CD14-positive monocyte (primary cell): ENCODE measurements around the gene B4GALT2. TPM values are rescaled to one million over a fixed set of nuclear protein-coding genes. Genes with fewer than 3 reads are reported as not detected.

Experiments
- DNase-seq, 3 donors: peaks; one replicate each; pipeline ENCODE4 v3.0.0-alpha.2; 2011 to 2022
- H2AFZ ChIP-seq: 2 replicates; pipeline ENCODE4 v1.6.0; 2012; ENCODE audit warnings: mild to moderate bottlenecking, low read depth, low read length, inconsistent platforms; ENCODE audit not compliant: insufficient read depth, poor library complexity, severe bottlenecking
- H3K27ac ChIP-seq, 2 donors: 1 replicate in 1 of 2; 2 replicates in 1 of 2; pipeline ENCODE4 v1.5.1; 2012 to 2013; ENCODE audit warnings: low read length in 2 of 2, control low read depth in 1 of 2, inconsistent platforms in 1 of 2, low read depth in 1 of 2, mild to moderate bottlenecking in 1 of 2
- H3K27me3 ChIP-seq, 2 donors: one replicate each; pipeline versions ENCODE4 v1.6.0 to v1.6.1; 2011 to 2013; ENCODE audit warnings: low read length in 2 of 2; ENCODE audit not compliant: control insufficient read depth in 2 of 2, insufficient read depth in 2 of 2
- H3K36me3 ChIP-seq, 2 donors: replicated peaks in 1 of 2; 1 replicate in 1 of 2; 2 replicates in 1 of 2; pipeline versions ENCODE4 v1.5.1 to v1.6.1; 2012 to 2013; ENCODE audit warnings: low read length in 2 of 2, control low read depth in 1 of 2, inconsistent platforms in 1 of 2, mild to moderate bottlenecking in 1 of 2; ENCODE audit not compliant: insufficient read depth in 2 of 2, control insufficient read depth in 1 of 2
- H3K4me1 ChIP-seq, 2 donors: 1 replicate in 1 of 2; 2 replicates in 1 of 2; pipeline versions ENCODE4 v1.5.1 to v1.6.1; 2012 to 2013; ENCODE audit warnings: low read length in 2 of 2, control low read depth in 1 of 2, inconsistent platforms in 1 of 2, mild to moderate bottlenecking in 1 of 2, moderate library complexity in 1 of 2; ENCODE audit not compliant: insufficient read depth in 2 of 2, control insufficient read depth in 1 of 2
- H3K4me2 ChIP-seq: replicated peaks from 2 replicates; pipeline ENCODE3; 2012; ENCODE audit warnings: low read length, moderate library complexity, mild to moderate bottlenecking; ENCODE audit not compliant: poor library complexity, severe bottlenecking; ENCODE audit errors: extremely low read depth
- H3K4me3 ChIP-seq, 3 experiments: fragments of 200-600 bp in 1 of 3; sonication (generic) in 1 of 3; replicated peaks in 1 of 3; 1 replicate in 2 of 3; 2 replicates in 1 of 3; pipeline ENCODE4 v1.5.1; 2011 to 2013; ENCODE audit warnings: low read length in 3 of 3, mild to moderate bottlenecking in 3 of 3, control low read depth in 2 of 3, low read depth in 2 of 3, inconsistent platforms in 1 of 3, moderate library complexity in 1 of 3
- H3K79me2 ChIP-seq: 2 replicates; pipeline ENCODE4 v1.6.0; 2012; ENCODE audit warnings: mild to moderate bottlenecking, control low read depth, inconsistent platforms, low read length, moderate library complexity; ENCODE audit not compliant: insufficient read depth
- H3K9ac ChIP-seq: 2 replicates; pipeline ENCODE4 v1.6.0; 2017; ENCODE audit warnings: low read length, mild to moderate bottlenecking; ENCODE audit not compliant: insufficient read depth, poor library complexity, severe bottlenecking
- H3K9me3 ChIP-seq, 2 donors: replicated peaks in 1 of 2; 1 replicate in 1 of 2; 2 replicates in 1 of 2; pipeline versions ENCODE4 v1.5.1 to v1.6.1; 2012 to 2013; ENCODE audit warnings: low read length in 2 of 2, control low read depth in 1 of 2; ENCODE audit not compliant: control insufficient read depth in 1 of 2, insufficient read depth in 1 of 2
- H4K20me1 ChIP-seq: 2 replicates; pipeline ENCODE4 v1.6.0; 2012; ENCODE audit warnings: mild to moderate bottlenecking, low read length, control low read depth, moderate library complexity; ENCODE audit not compliant: insufficient read depth
- H3K27ac Mint-ChIP-seq, 7 donors: one replicate each; pipeline ENCODE4 v1.8.0; 2020; ENCODE audit warnings: mild to moderate bottlenecking in 7 of 7, mixed read lengths in 7 of 7, moderate library complexity in 6 of 7, inconsistent platforms in 2 of 7
- H3K27me3 Mint-ChIP-seq, 3 donors: one replicate each; pipeline ENCODE4 v1.8.0; 2021 to 2022; ENCODE audit warnings: low read depth in 3 of 3, mild to moderate bottlenecking in 3 of 3, mixed read lengths in 3 of 3, moderate library complexity in 3 of 3, inconsistent platforms in 1 of 3
- H3K36me3 Mint-ChIP-seq, 2 donors: one replicate each; pipeline ENCODE4 v1.8.0; 2020; ENCODE audit warnings: mixed read lengths in 2 of 2, inconsistent platforms in 1 of 2, mild to moderate bottlenecking in 1 of 2
- H3K4me1 Mint-ChIP-seq: one replicate; pipeline ENCODE4 v1.8.0; 2020; ENCODE audit warnings: mild to moderate bottlenecking, mixed read lengths
- H3K4me3 Mint-ChIP-seq, 2 donors: one replicate each; pipeline ENCODE4 v1.8.0; 2020; ENCODE audit warnings: mild to moderate bottlenecking in 2 of 2, mixed read lengths in 2 of 2, moderate library complexity in 1 of 2
- H3K9me3 Mint-ChIP-seq, 7 donors: one replicate each; pipeline ENCODE4 v1.8.0; 2020 to 2022; ENCODE audit warnings: mixed read lengths in 7 of 7, mild to moderate bottlenecking in 6 of 7, moderate library complexity in 6 of 7, inconsistent platforms in 2 of 7
- CTCF ChIP-seq: fragments of 200-600 bp; IDR thresholded peaks from one replicate; pipeline ENCODE4 v1.8.0; 2022; ENCODE audit warnings: antibody characterized with exemption, mild to moderate bottlenecking
- WGBS: methylation state at CpG from one replicate; pipeline ENCODE4 v1.1.5; 2013; ENCODE audit warnings: missing lambda C conversion rate; ENCODE audit not compliant: insufficient coverage; 5-methylcytosine and 5-hydroxymethylcytosine counted together
- intact Hi-C, 2 donors: fragments of 100-400 bp; cut with micrococcal nuclease; formaldehyde crosslinking; loops; one replicate each; pipeline versions ENCODE4 v1.15.0 to v1.15.1; 2023
- polyA plus RNA-seq, 3 donors: library from polyadenylated mRNA; depleted of rRNA in 1 of 3; unstranded in 2 of 3; stranded (reverse) in 1 of 3; fragments of 300-500 nt in 2 of 3; fragments of >200 nt in 1 of 3; fragmentation: Illumina TruSeq in 2 of 3; gene quantifications; 1 replicate in 2 of 3; 2 replicates in 1 of 3; pipeline ENCODE4 v1.2.3, GENCODE V29; 2012 to 2021

Gene B4GALT2
- polyA plus RNA-seq, 3 donors, result 0.30 to 0.35 TPM; not detected in 1

GRCh38 chr1:43930168-43930948 lies 48.7 kb upstream of the B4GALT2 start:
- intact Hi-C loops, result loop anchor here in 1 of 2 donors (10.0 kb wide), 1 partner anchor 396 kb away; the partner anchor contains the start of gene PTPRF
- H4K20me1 ChIP-seq, result no peaks in the 10 kb centered on the region
- no peak overlapping the region for H3K4me2 ChIP-seq
- Mint-ChIP-seq H3K27ac (no peak overlapping the region), H3K4me1 (peaks cover 30% of the 10 kb centered on the region), H3K36me3 (peaks cover 22 to 25% of the 10 kb centered on the region in 2 donors), H3K4me3 (no peak overlapping the region), H3K27me3 (peaks cover 8 to 15% (median 9%) of the 10 kb centered on the region in 3 donors), H3K9me3 (peaks cover 0 to 6% (median 3%) of the 10 kb centered on the region in 7 donors)
- no peak overlapping the region for H3K9ac ChIP-seq
- H3K9me3 ChIP-seq, result peaks cover 0 to 3% of the 10 kb centered on the region in 2 donors
- H3K4me1 ChIP-seq, result peaks cover 25% of the 10 kb centered on the region in 2 donors
- H3K27me3 ChIP-seq, result peaks cover 0 to 7% of the 10 kb centered on the region in 2 donors
- H3K36me3 ChIP-seq, result peaks cover 3 to 7% of the 10 kb centered on the region in 2 donors
- H3K27ac ChIP-seq, result no peak overlapping the region
- no peak overlapping the region for H3K4me3 ChIP-seq
- DNase-seq, result no peak
- 93% methylated on average over 7 of the region's 10 CpGs for WGBS
- peak; percentile 42 for TF ChIP-seq CTCF
- no peak overlapping the region for H2AFZ ChIP-seq
- peaks cover 6% of the 10 kb centered on the region for H3K79me2 ChIP-seq

GRCh38 chr1:43930949-43931275 lies 48.1 kb upstream of the B4GALT2 start:
- peaks cover 30 to 31% of the 10 kb centered on the region in 2 donors for H3K4me1 ChIP-seq
- H3K9ac ChIP-seq, result no peak overlapping the region
- H3K4me3 ChIP-seq, result no peak overlapping the region
- peaks cover 35% of the 10 kb centered on the region for H3K4me1 Mint-ChIP-seq
- no peak for TF ChIP-seq CTCF
- peaks cover 16 to 20% of the 10 kb centered on the region in 2 donors for H3K36me3 Mint-ChIP-seq
- H3K9me3 Mint-ChIP-seq, result peaks cover 0 to 6% (median 3%) of the 10 kb centered on the region in 7 donors
- H3K79me2 ChIP-seq, result peaks cover 12% of the 10 kb centered on the region
- H3K27ac ChIP-seq, result no peak overlapping the region
- DNase-seq, result no peak
- 56% methylated on average over 4 of the region's 4 CpGs for WGBS
- no peak overlapping the region for H3K4me2 ChIP-seq
- peaks cover 0 to 1% of the 10 kb centered on the region in 2 donors for H3K36me3 ChIP-seq
- H4K20me1 ChIP-seq, result no peaks in the 10 kb centered on the region
- no peak overlapping the region for H3K27ac Mint-ChIP-seq
- H3K4me3 Mint-ChIP-seq, result no peak overlapping the region
- peaks cover 0 to 7% of the 10 kb centered on the region in 2 donors for H3K27me3 ChIP-seq
- no peak overlapping the region for H2AFZ ChIP-seq
- peaks cover 0 to 3% of the 10 kb centered on the region in 2 donors for H3K9me3 ChIP-seq
- intact Hi-C loops, result loop anchor here in 1 of 2 donors (10.0 kb wide), 1 partner anchor 396 kb away; the partner anchor contains the start of gene PTPRF
- H3K27me3 Mint-ChIP-seq, result peaks cover 8 to 19% (median 11%) of the 10 kb centered on the region in 3 donors
